HepG2 (cell line): ENCODE results near the gene PARK7. TPM values are rescaled to one million over a fixed set of nuclear protein-coding genes. Genes with fewer than 3 reads are reported as not detected.

Experiments
- CC2D1A ChIP-seq: sonication (generic); formaldehyde crosslinking; IDR thresholded peaks from 2 replicates; pipeline ENCODE4 v1.8.1; 2023; ENCODE audit warnings: mild to moderate bottlenecking, missing genetic modification reagents
- CHCHD3 ChIP-seq: sonication (generic); formaldehyde crosslinking; IDR thresholded peaks from 2 replicates; pipeline ENCODE4 v1.8.0; 2022; ENCODE audit warnings: mild to moderate bottlenecking, missing genetic modification reagents, moderate library complexity
- CTCF ChIP-seq: sonication (generic); formaldehyde crosslinking; IDR thresholded peaks from 2 replicates; pipeline ENCODE4 v1.5.0; 2020; ENCODE audit warnings: mild to moderate bottlenecking, missing genetic modification reagents, moderate library complexity
- EEA1 ChIP-seq: sonication (generic); formaldehyde crosslinking; IDR thresholded peaks from 2 replicates; pipeline ENCODE4 v1.5.1; 2020; ENCODE audit warnings: mild to moderate bottlenecking, missing genetic modification reagents, borderline replicate concordance
- ELK4 ChIP-seq: sonication (generic); formaldehyde crosslinking; IDR thresholded peaks from 2 replicates; pipeline ENCODE4 v1.9.0; 2021; ENCODE audit warnings: missing genetic modification reagents, borderline replicate concordance
- FOSL2 ChIP-seq: sonication (generic); formaldehyde crosslinking; IDR thresholded peaks from 2 replicates; pipeline ENCODE4 v1.4.0; 2020; ENCODE audit warnings: missing genetic modification reagents
- KMT2B ChIP-seq: IDR thresholded peaks from 2 replicates; pipeline ENCODE4 v1.6.1; 2016; ENCODE audit warnings: missing genetic modification reagents, missing compliant biosample characterization
- MEIS2 ChIP-seq: sonication (generic); formaldehyde crosslinking; IDR thresholded peaks from 2 replicates; pipeline ENCODE4 v1.9.0; 2021; ENCODE audit warnings: mild to moderate bottlenecking, missing genetic modification reagents
- NCOR1 ChIP-seq: fragments of 200-600 bp; sonication (generic); IDR thresholded peaks from 2 replicates; pipeline ENCODE4 v1.7.0; 2017; ENCODE audit warnings: antibody characterized with exemption, low read length, borderline replicate concordance
- NFIB ChIP-seq: sonication (generic); formaldehyde crosslinking; IDR thresholded peaks from 2 replicates; pipeline ENCODE4 v1.9.0; 2021; ENCODE audit warnings: missing genetic modification reagents, mild to moderate bottlenecking, borderline replicate concordance
- NFKB2 ChIP-seq: sonication (generic); formaldehyde crosslinking; IDR thresholded peaks from 2 replicates; pipeline ENCODE4 v1.4.0; 2020; ENCODE audit warnings: missing genetic modification reagents, borderline replicate concordance
- PAX8 ChIP-seq: sonication (generic); formaldehyde crosslinking; IDR thresholded peaks from 2 replicates; pipeline ENCODE4 v1.8.0; 2022; ENCODE audit warnings: mild to moderate bottlenecking, missing genetic modification reagents, borderline replicate concordance
- RFX1 ChIP-seq: fragments of 450-650 bp; IDR thresholded peaks from 2 replicates; pipeline ENCODE4 v1.6.1; 2017
- UBTF ChIP-seq: sonication (generic); formaldehyde crosslinking; IDR thresholded peaks from 2 replicates; pipeline ENCODE4 v1.4.0; 2020; ENCODE audit warnings: mild to moderate bottlenecking, missing genetic modification reagents
- ZBTB4 ChIP-seq: sonication (generic); formaldehyde crosslinking; IDR thresholded peaks from 2 replicates; pipeline ENCODE4 v1.4.0; 2020; ENCODE audit warnings: missing genetic modification reagents, mild to moderate bottlenecking, borderline replicate concordance
- ZNF710 ChIP-seq: sonication (generic); formaldehyde crosslinking; IDR thresholded peaks from 2 replicates; pipeline ENCODE4 v1.5.0; 2020; ENCODE audit warnings: mild to moderate bottlenecking, missing genetic modification reagents, borderline replicate concordance
- ZNF713 ChIP-seq: sonication (generic); formaldehyde crosslinking; IDR thresholded peaks from 2 replicates; pipeline ENCODE4 v1.4.0; 2020; ENCODE audit warnings: mild to moderate bottlenecking, missing genetic modification reagents
- polyA plus RNA-seq, 8 experiments: library from polyadenylated mRNA; depleted of rRNA in 3 of 8; stranded (reverse) in 7 of 8; unstranded in 1 of 8; fragments of >200 nt; fragmentation: Illumina TruSeq in 4 of 8; extraction: Trizol in 4 of 8; gene quantifications; 2 replicates each; pipeline versions ENCODE4 v1.2.1 to v1.2.3, GENCODE V29; 2011 to 2016; ENCODE audit warnings: low read depth in 4 of 8, missing spikeins in 1 of 8, mixed read lengths in 1 of 8; ENCODE audit not compliant: insufficient read depth in 1 of 8
- total RNA-seq, 5 experiments: library from RNA; depleted of rRNA; stranded (reverse); fragments of >200 nt; fragmentation: Illumina TruSeq; extraction: Trizol; gene quantifications; 2 replicates each; pipeline ENCODE4 v1.2.3, GENCODE V29; 2016; ENCODE audit warnings: low read depth in 1 of 5

Gene PARK7
- total and polyA plus RNA-seq, 2 of the 13 experiments (the other 11 are each of a cell fraction or from before 2014, with no cell fraction given): 212 to 296 TPM

GRCh38 chr1:7961216-7962013, at the start of gene PARK7 (continued):
- TF ChIP-seq PAX8 (peak; percentile 98; the same call in 1 of the 2 replicates), CC2D1A (CRISPR knock-in tag) (no peak), EEA1 (no peak), UBTF (CRISPR knock-in tag) (peak; percentile 91), NFIB (no peak), KMT2B (CRISPR knock-in tag) (peak; percentile 90), MEIS2 (CRISPR knock-in tag) (peak; percentile 45), ZBTB4 (CRISPR knock-in tag) (peak; percentile 64; the same call in 1 of the 2 replicates), ZNF710 (CRISPR knock-in tag) (no peak; the same call in 1 of the 2 replicates), NCOR1 (no peak; the same call in 1 of the 2 replicates), RFX1 (no peak), CTCF (CRISPR knock-in tag) (peak; percentile 77), NFKB2 (CRISPR knock-in tag) (peak; percentile 88; the same call in 1 of the 2 replicates), ZNF713 (CRISPR knock-in tag) (peak; percentile 90; the same call in 1 of the 2 replicates), ELK4 (0 out of 2 replicates have a peak, but pooled peaks have one; percentile 14), CHCHD3 (CRISPR knock-in tag) (peak; percentile 62; the same call in 1 of the 2 replicates), FOSL2 (CRISPR knock-in tag) (peak; percentile 52; the same call in 1 of the 2 replicates)
